MM.1S (cell line): Measurements from ENCODE around the gene PDX1.

Experiments
- DNase-seq: peaks from one replicate; pipeline ENCODE4 v3.0.0-alpha.2; 2015
- H2AFZ ChIP-seq: fragments of 300-600 bp; sonication (generic); 2 replicates; pipeline ENCODE4 v1.6.0; 2016; ENCODE audit warnings: antibody characterized with exemption, low read length
- H3F3A ChIP-seq: fragments of 300-600 bp; sonication (generic); 2 replicates; pipeline ENCODE4 v1.6.1; 2016; ENCODE audit warnings: mild to moderate bottlenecking, antibody characterized with exemption, low read length, moderate library complexity, mixed read lengths; ENCODE audit not compliant: insufficient read depth
- H3K27ac ChIP-seq: fragments of 300-600 bp; sonication (generic); 2 replicates; pipeline ENCODE4 v1.5.1; 2016; ENCODE audit warnings: mild to moderate bottlenecking, low read length
- H3K27me3 ChIP-seq: fragments of 300-600 bp; sonication (generic); replicated peaks from 2 replicates; pipeline ENCODE4 v1.6.0; 2016; ENCODE audit warnings: low read length; ENCODE audit not compliant: insufficient read depth
- H3K36me3 ChIP-seq: fragments of 300-600 bp; sonication (generic); replicated peaks from 2 replicates; pipeline ENCODE4 v1.6.1; 2016; ENCODE audit warnings: mild to moderate bottlenecking, low read length, mixed read lengths; ENCODE audit not compliant: insufficient read depth
- H3K4me1 ChIP-seq: fragments of 300-600 bp; sonication (generic); 2 replicates; pipeline ENCODE4 v1.6.1; 2016; ENCODE audit warnings: low read length, mixed read lengths
- H3K4me2 ChIP-seq: fragments of 300-600 bp; sonication (generic); 2 replicates; pipeline ENCODE4 v1.6.0; 2016; ENCODE audit warnings: low read depth, low read length
- H3K4me3 ChIP-seq: fragments of 300-600 bp; sonication (generic); 2 replicates; pipeline ENCODE4 v1.5.1; 2016; ENCODE audit warnings: low read length, mixed read lengths
- H3K79me2 ChIP-seq: fragments of 300-600 bp; sonication (generic); 2 replicates; pipeline ENCODE4 v1.6.1; 2016; ENCODE audit warnings: mixed run types, low read length, mixed read lengths
- H3K9ac ChIP-seq: fragments of 300-600 bp; sonication (generic); 2 replicates; pipeline ENCODE4 v1.6.1; 2016; ENCODE audit warnings: low read length, mixed read lengths
- H3K9me2 ChIP-seq: fragments of 300-600 bp; sonication (generic); replicated peaks from 2 replicates; pipeline ENCODE4 v1.6.1; 2016; ENCODE audit warnings: mild to moderate bottlenecking, low read length, mixed read lengths; ENCODE audit not compliant: insufficient read depth
- H3K9me3 ChIP-seq: fragments of 300-600 bp; sonication (generic); replicated peaks from 2 replicates; pipeline ENCODE4 v1.6.1; 2016; ENCODE audit warnings: mild to moderate bottlenecking, low read length, mixed read lengths; ENCODE audit not compliant: insufficient read depth
- H4K20me1 ChIP-seq: fragments of 300-600 bp; sonication (generic); 2 replicates; pipeline ENCODE4 v1.6.1; 2016; ENCODE audit warnings: mild to moderate bottlenecking, low read length, moderate library complexity, mixed read lengths; ENCODE audit not compliant: insufficient read depth
- EZH2 ChIP-seq: fragments of 300-600 bp; sonication (generic); optimal IDR thresholded peaks from 2 replicates; pipeline ENCODE3; 2017; ENCODE audit warnings: low read depth, mild to moderate bottlenecking, antibody characterized with exemption, low read length, mixed read lengths
- EZH2phosphoT487 ChIP-seq: fragments of 300-600 bp; sonication (generic); IDR thresholded peaks from 2 replicates; pipeline ENCODE4 v1.6.1; 2018; ENCODE audit warnings: antibody characterized with exemption, low read length
- TF ChIP-seq, protein P1 (sequence below): fragments of 300-600 bp; sonication (generic); IDR thresholded peaks from 2 replicates; pipeline ENCODE4 v1.5.1; 2016; ENCODE audit warnings: antibody characterized with exemption, low read length, mixed read lengths

Gene PDX1

DNA sequence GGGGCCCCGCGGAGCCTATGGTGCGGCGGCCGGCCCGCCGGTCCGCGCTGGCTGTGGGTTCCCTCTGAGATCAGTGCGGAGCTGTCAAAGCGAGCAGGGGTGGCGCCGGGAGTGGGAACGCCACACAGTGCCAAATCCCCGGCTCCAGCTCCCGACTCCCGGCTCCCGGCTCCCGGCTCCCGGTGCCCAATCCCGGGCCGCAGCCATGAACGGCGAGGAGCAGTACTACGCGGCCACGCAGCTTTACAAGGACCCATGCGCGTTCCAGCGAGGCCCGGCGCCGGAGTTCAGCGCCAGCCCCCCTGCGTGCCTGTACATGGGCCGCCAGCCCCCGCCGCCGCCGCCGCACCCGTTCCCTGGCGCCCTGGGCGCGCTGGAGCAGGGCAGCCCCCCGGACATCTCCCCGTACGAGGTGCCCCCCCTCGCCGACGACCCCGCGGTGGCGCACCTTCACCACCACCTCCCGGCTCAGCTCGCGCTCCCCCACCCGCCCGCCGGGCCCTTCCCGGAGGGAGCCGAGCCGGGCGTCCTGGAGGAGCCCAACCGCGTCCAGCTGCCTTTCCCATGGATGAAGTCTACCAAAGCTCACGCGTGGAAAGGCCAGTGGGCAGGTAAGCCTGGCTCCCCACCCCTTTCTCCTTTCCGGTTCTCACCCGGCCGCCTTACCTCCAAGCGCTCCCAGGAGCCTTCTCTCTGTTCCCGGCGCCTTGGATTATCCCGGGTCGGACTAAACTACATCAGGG lies at the start of gene PDX1:
PDX1 (plus strand) TSS at position 67 of the 743 bp plus-strand sequence; CDS start at position 206, 139 bp downstream.
- Histone ChIP-seq H3K9me2 (no peaks in the 10 kb centered on the region), H3K9ac (no peak within 1 kb of the TSS), H4K20me1 (no peaks in the 10 kb centered on the region), H3F3A (no peaks in the 10 kb centered on the region), H3K79me2 (no peaks in the 10 kb centered on the region), H2AFZ (no peak within 1 kb of the TSS), H3K4me3 (no peak within 1 kb of the TSS), H3K27me3 (peaks cover 29% of the 10 kb centered on the region), H3K4me1 (no peaks in the 10 kb centered on the region), H3K9me3 (no peaks in the 10 kb centered on the region), H3K27ac (no peak within 1 kb of the TSS), H3K4me2 (no peak within 1 kb of the TSS), H3K36me3 (no peaks in the 10 kb centered on the region)
- DNase-seq: no peak
- TF ChIP-seq, protein P1, sequence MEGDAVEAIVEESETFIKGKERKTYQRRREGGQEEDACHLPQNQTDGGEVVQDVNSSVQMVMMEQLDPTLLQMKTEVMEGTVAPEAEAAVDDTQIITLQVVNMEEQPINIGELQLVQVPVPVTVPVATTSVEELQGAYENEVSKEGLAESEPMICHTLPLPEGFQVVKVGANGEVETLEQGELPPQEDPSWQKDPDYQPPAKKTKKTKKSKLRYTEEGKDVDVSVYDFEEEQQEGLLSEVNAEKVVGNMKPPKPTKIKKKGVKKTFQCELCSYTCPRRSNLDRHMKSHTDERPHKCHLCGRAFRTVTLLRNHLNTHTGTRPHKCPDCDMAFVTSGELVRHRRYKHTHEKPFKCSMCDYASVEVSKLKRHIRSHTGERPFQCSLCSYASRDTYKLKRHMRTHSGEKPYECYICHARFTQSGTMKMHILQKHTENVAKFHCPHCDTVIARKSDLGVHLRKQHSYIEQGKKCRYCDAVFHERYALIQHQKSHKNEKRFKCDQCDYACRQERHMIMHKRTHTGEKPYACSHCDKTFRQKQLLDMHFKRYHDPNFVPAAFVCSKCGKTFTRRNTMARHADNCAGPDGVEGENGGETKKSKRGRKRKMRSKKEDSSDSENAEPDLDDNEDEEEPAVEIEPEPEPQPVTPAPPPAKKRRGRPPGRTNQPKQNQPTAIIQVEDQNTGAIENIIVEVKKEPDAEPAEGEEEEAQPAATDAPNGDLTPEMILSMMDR: no peak
- TF ChIP-seq EZH2phosphoT487 (no peak), EZH2 (no peak)

DNA sequence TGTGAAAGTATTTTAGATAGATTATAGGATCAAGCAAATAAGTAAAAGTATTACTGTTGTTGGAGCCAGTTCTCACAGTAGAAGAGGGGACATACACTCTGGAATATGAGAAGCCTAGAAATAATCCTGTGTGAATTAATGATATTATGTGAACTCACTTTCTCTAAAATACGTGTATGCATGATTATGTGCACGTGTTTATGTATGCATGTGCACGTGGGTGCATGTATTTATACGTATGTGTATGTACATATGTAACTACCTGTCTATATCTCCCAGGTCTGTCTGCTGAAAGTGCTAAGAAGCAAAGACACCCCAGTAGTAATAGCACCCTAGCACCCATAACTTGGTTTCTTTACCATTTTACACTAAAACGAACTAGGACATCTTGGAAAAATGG lies 41.5 kb upstream of the PDX1 start:
- H2AFZ ChIP-seq: no peak overlapping the region

DNA sequence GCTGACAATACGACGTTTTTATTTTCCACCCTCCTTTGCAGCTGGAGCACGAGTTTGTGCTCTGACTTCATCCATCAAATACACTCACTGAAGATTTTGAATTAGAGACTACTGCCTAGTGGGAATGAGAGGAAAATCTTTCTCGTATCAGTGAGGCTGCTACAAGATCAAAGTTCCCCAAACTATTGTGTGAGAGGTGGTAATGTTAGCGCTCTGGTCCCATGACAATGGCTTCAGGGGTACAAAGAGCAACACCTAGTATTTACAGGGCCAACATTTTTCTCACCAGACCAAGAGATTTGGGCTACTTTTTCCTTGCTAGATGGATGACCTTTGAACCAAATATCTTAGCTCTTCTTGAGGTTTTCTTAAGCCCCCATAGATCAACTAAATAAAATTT lies 30.3 kb upstream of the PDX1 start:
- H3K9me2 ChIP-seq: no peaks in the 10 kb centered on the region
- no peak overlapping the region for H3K4me2 ChIP-seq
- no peaks in the 10 kb centered on the region for H3K27me3 ChIP-seq
- no peaks in the 10 kb centered on the region for H3K36me3 ChIP-seq
- H4K20me1 ChIP-seq: no peaks in the 10 kb centered on the region
- no peak overlapping the region for H3K27ac ChIP-seq
- DNase-seq: no peak
- no peaks in the 10 kb centered on the region for H3K79me2 ChIP-seq
- no peaks in the 10 kb centered on the region for H3K9me3 ChIP-seq
- no peaks in the 10 kb centered on the region for H3K4me1 ChIP-seq
- H3F3A ChIP-seq: no peaks in the 10 kb centered on the region
- H3K4me3 ChIP-seq: no peak overlapping the region
- TF ChIP-seq EZH2phosphoT487 (no peak), EZH2 (no peak)
- TF ChIP-seq, protein P1: no peak
- H3K9ac ChIP-seq: no peak overlapping the region
- no peak overlapping the region for H2AFZ ChIP-seq

More for the DNA sequence above, 41.5 kb upstream of the PDX1 start:
- Histone ChIP-seq H3K79me2 (no peaks in the 10 kb centered on the region), H3K4me2 (no peak overlapping the region), H3K9ac (no peak overlapping the region), H3K27me3 (no peaks in the 10 kb centered on the region), H3K36me3 (no peaks in the 10 kb centered on the region), H3F3A (no peaks in the 10 kb centered on the region), H4K20me1 (no peaks in the 10 kb centered on the region), H3K4me3 (no peak overlapping the region), H3K9me2 (no peaks in the 10 kb centered on the region), H3K4me1 (no peaks in the 10 kb centered on the region), H3K9me3 (no peaks in the 10 kb centered on the region), H3K27ac (no peak overlapping the region)
- DNase-seq: no peak
- TF ChIP-seq EZH2 (no peak), EZH2phosphoT487 (no peak)
- TF ChIP-seq, protein P1: no peak
